Mesendoderm (in vitro differentiated cells): ENCODE data around the gene TMPRSS15.

ENCODE experiments used
- DNase-seq: peaks from one replicate; pipeline ENCODE4 v3.0.0; 2013
- H2AK5ac ChIP-seq: 2 replicates; pipeline ENCODE4 v1.6.1; 2013; ENCODE audit warnings: low read length, inconsistent platforms
- H2BK120ac ChIP-seq: 2 replicates; pipeline ENCODE4 v1.6.1; 2013; ENCODE audit warnings: low read depth, mild to moderate bottlenecking, low read length, moderate library complexity, mixed read lengths
- H2BK15ac ChIP-seq: replicated peaks from 2 replicates; pipeline ENCODE4 v1.6.1; 2013; ENCODE audit warnings: low read depth, mild to moderate bottlenecking, moderate library complexity
- H2BK5ac ChIP-seq: 2 replicates; pipeline ENCODE4 v1.6.1; 2013; ENCODE audit warnings: low read length, inconsistent platforms
- H3K18ac ChIP-seq: 2 replicates; pipeline ENCODE4 v1.6.1; 2013; ENCODE audit warnings: mild to moderate bottlenecking, low read length, mixed read lengths
- H3K23ac ChIP-seq: one replicate; pipeline ENCODE4 v1.6.1; 2013; ENCODE audit warnings: low read length
- H3K27ac ChIP-seq: 2 replicates; pipeline ENCODE4 v1.5.1; 2013; ENCODE audit warnings: low read depth, mild to moderate bottlenecking, inconsistent platforms, low read length, moderate library complexity
- H3K27me3 ChIP-seq: 2 replicates; pipeline ENCODE4 v1.6.1; 2013; ENCODE audit warnings: low read length, control low read depth, mild to moderate bottlenecking, inconsistent platforms; ENCODE audit not compliant: insufficient read depth, poor library complexity
- H3K36me3 ChIP-seq: 2 replicates; pipeline ENCODE4 v1.6.1; 2013; ENCODE audit warnings: low read length, inconsistent platforms; ENCODE audit not compliant: control insufficient read depth, insufficient read depth
- H3K4ac ChIP-seq: one replicate; pipeline ENCODE4 v1.6.1; 2013; ENCODE audit warnings: low read depth, mild to moderate bottlenecking, low read length, moderate library complexity
- H3K4me1 ChIP-seq: 2 replicates; pipeline ENCODE4 v1.6.1; 2013; ENCODE audit warnings: low read depth, low read length, inconsistent platforms; ENCODE audit not compliant: control insufficient read depth
- H3K4me2 ChIP-seq: 2 replicates; pipeline ENCODE4 v1.6.1; 2013; ENCODE audit warnings: low read length
- H3K4me3 ChIP-seq: 2 replicates; pipeline ENCODE4 v1.5.1; 2013; ENCODE audit warnings: mild to moderate bottlenecking, low read length
- H3K56ac ChIP-seq: one replicate; pipeline ENCODE4 v1.6.1; 2013; ENCODE audit warnings: low read length
- H3K79me1 ChIP-seq: 2 replicates; pipeline ENCODE4 v1.6.1; 2013; ENCODE audit warnings: low read length, inconsistent platforms
- H3K79me2 ChIP-seq: 2 replicates; pipeline ENCODE4 v1.6.1; 2013; ENCODE audit warnings: mild to moderate bottlenecking, low read length; ENCODE audit not compliant: control insufficient read depth, insufficient read depth
- H3K9ac ChIP-seq: 2 replicates; pipeline ENCODE4 v1.6.1; 2013; ENCODE audit warnings: low read length, inconsistent platforms
- H4K5ac ChIP-seq: one replicate; pipeline ENCODE4 v1.6.1; 2013; ENCODE audit warnings: low read length
- H4K8ac ChIP-seq: one replicate; pipeline ENCODE4 v1.6.1; 2013; ENCODE audit warnings: low read depth, mild to moderate bottlenecking, control low read depth, low read length, moderate library complexity
- WGBS: extraction: QIAGEN DNeasy Blood & Tissue Kit; methylation state at CpG from one replicate; pipeline ENCODE4 v1.1.7; 2013; ENCODE audit warnings: low lambda C conversion rate, missing lambda C conversion rate; ENCODE audit not compliant: insufficient coverage; ENCODE audit errors: extremely low coverage; 5-methylcytosine and 5-hydroxymethylcytosine counted together

Gene TMPRSS15

GRCh38 chr21:18235545-18235944 is 168.0 kb downstream of the TMPRSS15 start:
- H2BK120ac ChIP-seq = no peak overlapping the region
- H2BK5ac ChIP-seq = no peak overlapping the region
- H3K18ac ChIP-seq = no peak overlapping the region
- H3K36me3 ChIP-seq = no peaks in the 10 kb centered on the region
- DNase-seq = no peak
- H3K27me3 ChIP-seq = no peaks in the 10 kb centered on the region
- H2BK15ac ChIP-seq = no peak overlapping the region
- WGBS = no CpG with 5 or more reads among the region's 1 CpG
- H4K5ac ChIP-seq = no peak overlapping the region
- no peak overlapping the region for H3K56ac ChIP-seq
- H3K4me3 ChIP-seq = no peak overlapping the region
- H3K79me1 ChIP-seq = no peaks in the 10 kb centered on the region
- H3K9ac ChIP-seq = no peak overlapping the region
- H3K4ac ChIP-seq = no peak overlapping the region
- H2AK5ac ChIP-seq = no peak overlapping the region
- no peak overlapping the region for H4K8ac ChIP-seq
- no peaks in the 10 kb centered on the region for H3K79me2 ChIP-seq
- H3K4me2 ChIP-seq = no peak overlapping the region
- no peak overlapping the region for H3K23ac ChIP-seq
- H3K4me1 ChIP-seq = no peaks in the 10 kb centered on the region
- H3K27ac ChIP-seq = no peak overlapping the region

GRCh38 chr21:18228060-18228739 is 175.4 kb downstream of the TMPRSS15 start:
- Histone ChIP-seq H4K5ac (no peak overlapping the region), H2AK5ac (no peak overlapping the region), H2BK15ac (no peak overlapping the region), H3K9ac (no peak overlapping the region), H2BK5ac (no peak overlapping the region), H3K27ac (no peak overlapping the region), H3K4me1 (no peaks in the 10 kb centered on the region), H3K79me1 (no peaks in the 10 kb centered on the region), H3K4me3 (no peak overlapping the region), H3K18ac (no peak overlapping the region), H3K79me2 (no peaks in the 10 kb centered on the region), H4K8ac (no peak overlapping the region), H3K27me3 (no peaks in the 10 kb centered on the region), H3K23ac (no peak overlapping the region), H2BK120ac (no peak overlapping the region), H3K36me3 (no peaks in the 10 kb centered on the region), H3K4ac (no peak overlapping the region), H3K56ac (no peak overlapping the region), H3K4me2 (no peak overlapping the region)
- WGBS = no CpG with 5 or more reads among the region's 5 CpGs
- no peak for DNase-seq

GRCh38 chr21:18222346-18222745 is 181.2 kb downstream of the TMPRSS15 start:
- Histone ChIP-seq H3K79me1 (no peaks in the 10 kb centered on the region), H2BK15ac (no peak overlapping the region), H3K79me2 (no peaks in the 10 kb centered on the region), H3K4me1 (no peaks in the 10 kb centered on the region), H4K5ac (no peak overlapping the region), H3K36me3 (no peaks in the 10 kb centered on the region), H3K23ac (no peak overlapping the region), H3K4ac (no peak overlapping the region), H2AK5ac (no peak overlapping the region), H2BK120ac (no peak overlapping the region), H3K18ac (no peak overlapping the region), H3K27me3 (no peaks in the 10 kb centered on the region), H3K9ac (no peak overlapping the region), H3K4me2 (no peak overlapping the region), H4K8ac (no peak overlapping the region), H3K56ac (no peak overlapping the region), H3K4me3 (no peak overlapping the region), H3K27ac (no peak overlapping the region), H2BK5ac (no peak overlapping the region)
- DNase-seq = no peak
- WGBS = no CpG with 5 or more reads among the region's 1 CpG

GRCh38 chr21:18220498-18220897 is 183.1 kb downstream of the TMPRSS15 start:
- H3K9ac ChIP-seq = no peak overlapping the region
- H3K56ac ChIP-seq = no peak overlapping the region

More at GRCh38 chr21:18220498-18220897, 183.1 kb downstream of the TMPRSS15 start:
- Histone ChIP-seq H2BK15ac (no peak overlapping the region), H4K5ac (no peak overlapping the region), H2AK5ac (no peak overlapping the region), H4K8ac (no peak overlapping the region), H3K4ac (no peak overlapping the region), H2BK5ac (no peak overlapping the region), H3K79me2 (no peaks in the 10 kb centered on the region), H3K27ac (no peak overlapping the region), H3K27me3 (no peaks in the 10 kb centered on the region), H3K23ac (no peak overlapping the region), H3K36me3 (no peaks in the 10 kb centered on the region), H2BK120ac (no peak overlapping the region), H3K4me2 (no peak overlapping the region), H3K4me1 (no peaks in the 10 kb centered on the region), H3K79me1 (no peaks in the 10 kb centered on the region), H3K4me3 (no peak overlapping the region), H3K18ac (no peak overlapping the region)
- DNase-seq = no peak
